AG04449 (cell line): ENCODE results near the gene TXNRD1.

Experiments
- CTCF ChIA-PET: fragments of 350-600 bp; formaldehyde crosslinking; extraction: SDS; loops from one replicate; lab custom pipeline; 2021; ENCODE audit warnings: antibody characterized with exemption; lab: Yijun Ruan, JAX
- POLR2A ChIA-PET: fragments of 400-600, 350-600 bp; formaldehyde crosslinking; extraction: SDS; loops from one replicate; lab custom pipeline; 2020; ENCODE audit warnings: antibody characterized with exemption, inconsistent platforms; lab: Yijun Ruan, JAX
- DNase-seq: peaks from one replicate; pipeline ENCODE4 v3.0.0-alpha.2; 2010; ENCODE audit warnings: low read depth, low spot score
- H3K4me3 ChIP-seq: 2 replicates; pipeline ENCODE4 v1.5.1; 2011; ENCODE audit warnings: low read depth, mild to moderate bottlenecking, control low read depth, low read length
- CTCF ChIP-seq: IDR thresholded peaks from one replicate; pipeline ENCODE4 v1.5.1; 2011; ENCODE audit warnings: mild to moderate bottlenecking, moderate library complexity, low read length, control low read depth, inconsistent platforms; ENCODE audit not compliant: insufficient read depth; ENCODE audit errors: missing control alignments

Gene TXNRD1

GRCh38 chr12:104303538-104304151 lies 88.1 kb downstream of the TXNRD1 start, which contains the start of gene EID3:
EID3 (plus strand) TSS chr12:104303739; CDS start chr12:104303935, 196 bp downstream.
- POLR2A ChIA-PET: interaction anchor here (0.7 to 3.8 kb wide), 3 partner anchors 16 to 111 kb away, joined by 3 to 16 read pairs (median 5); no protein-coding TSS in a partner anchor
- CTCF ChIA-PET: interaction anchor here (0.8 to 1.9 kb wide), 6 partner anchors 10 to 102 kb away, joined by 3 to 5 read pairs (median 3); no protein-coding TSS in a partner anchor
- TF ChIP-seq CTCF: no peak
- DNase-seq: no peak
- peak within 1 kb of the TSS; percentile 54 for H3K4me3 ChIP-seq

- POLR2A ChIA-PET: interaction anchor here (1.4 to 3.8 kb wide), 2 partner anchors 17 to 85 kb away, joined by 5 to 16 read pairs; no protein-coding TSS in a partner anchor
- CTCF ChIA-PET: interaction anchor here (0.8 to 1.9 kb wide), 5 partner anchors 10 to 103 kb away, joined by 3 to 5 read pairs (median 3); no protein-coding TSS in a partner anchor
- no peak for DNase-seq
- peak overlapping the region; percentile 54 for H3K4me3 ChIP-seq
- no peak for TF ChIP-seq CTCF
These were observed 88.9 kb downstream of the TXNRD1 start for GRCh38 chr12:104304261-104305009.

- no peak for TF ChIP-seq CTCF
- ChIA-PET POLR2A (no interaction called here), CTCF (interaction anchor here (1.9 kb wide), 1 partner anchor 9 kb away, joined by 5 read pairs; no protein-coding TSS in a partner anchor)
- DNase-seq: no peak
- H3K4me3 ChIP-seq: no peak overlapping the region
These were observed 89.8 kb downstream of the TXNRD1 start for GRCh38 chr12:104305349-104305748.

- ChIA-PET POLR2A (no interaction called here), CTCF (interaction anchor here (1.0 to 2.1 kb wide), 2 partner anchors 90 to 106 kb away, joined by 5 to 7 read pairs; partner anchors contain the start of gene TXNRD1)
- H3K4me3 ChIP-seq: no peak overlapping the region
These were observed 90.8 kb downstream of the TXNRD1 start for GRCh38 chr12:104306376-104306775.

GRCh38 chr12:104306943-104307654 lies 91.5 kb downstream of the TXNRD1 start:
- no peak for DNase-seq
- ChIA-PET POLR2A (no interaction called here), CTCF (interaction anchor here (1.0 to 2.1 kb wide), 2 partner anchors 91 to 107 kb away, joined by 5 to 7 read pairs; partner anchors contain the start of gene TXNRD1)
- no peak overlapping the region for H3K4me3 ChIP-seq
- TF ChIP-seq CTCF: no peak

More at GRCh38 chr12:104306376-104306775, 90.8 kb downstream of the TXNRD1 start:
- DNase-seq: no peak
- no peak for TF ChIP-seq CTCF
